K562 (cell line): Measurements from ENCODE around the gene ADORA3. TPM values are rescaled to one million over a fixed set of nuclear protein-coding genes. Genes with fewer than 3 reads are reported as not detected.

ENCODE experiments used
- ARID3B ChIP-seq: fragments of 250-450 bp; sonication (Bioruptor Pico); IDR thresholded peaks from 2 replicates; pipeline ENCODE4 v1.4.0; 2020; ENCODE audit warnings: borderline replicate concordance
- ATF2 ChIP-seq: sonication (generic); formaldehyde crosslinking; IDR thresholded peaks from 2 replicates; pipeline ENCODE4 v1.8.1; 2022; ENCODE audit warnings: missing genetic modification reagents
- CAMTA2 ChIP-seq: fragments of 250-450 bp; sonication (Bioruptor Pico); conservative IDR thresholded peaks from 2 replicates; pipeline ENCODE4 v1.5.1; 2022
- CXXC5 ChIP-seq: fragments of 250-450 bp; sonication (Bioruptor Pico); IDR thresholded peaks from 2 replicates; pipeline ENCODE4 v1.8.0; 2022; ENCODE audit warnings: inconsistent platforms, mild to moderate bottlenecking, moderate library complexity
- DPF2 ChIP-seq: fragments of 450-650 bp; IDR thresholded peaks from 2 replicates; pipeline ENCODE4 v1.6.1; 2016
- E2F1 ChIP-seq: sonication (generic); formaldehyde crosslinking; IDR thresholded peaks from 2 replicates; pipeline ENCODE4 v1.8.1; 2023; ENCODE audit warnings: mild to moderate bottlenecking, missing genetic modification reagents, moderate library complexity
- LEF1 ChIP-seq: fragments of 450-650 bp; IDR thresholded peaks from 2 replicates; pipeline ENCODE4 v1.6.1; 2016; ENCODE audit warnings: mild to moderate bottlenecking
- NCOA1 ChIP-seq: fragments of 450-650 bp; IDR thresholded peaks from 2 replicates; pipeline ENCODE4 v1.6.1; 2016; ENCODE audit warnings: low read depth
- RB1 ChIP-seq: fragments of 450-650 bp; IDR thresholded peaks from 2 replicates; pipeline ENCODE4 v1.6.1; 2017; ENCODE audit warnings: low read depth, mild to moderate bottlenecking
- RFX7 ChIP-seq: fragments of 250-450 bp; sonication (Bioruptor Pico); IDR thresholded peaks from 2 replicates; pipeline ENCODE4 v1.5.1; 2021; ENCODE audit warnings: mild to moderate bottlenecking
- RNF2 ChIP-seq: sonication (generic); IDR thresholded peaks from 2 replicates; pipeline ENCODE4 v1.6.1; 2016
- SAFB ChIP-seq: fragments of 200-400 bp; formaldehyde crosslinking; IDR thresholded peaks from 2 replicates; pipeline ENCODE4 v1.6.1; 2017; ENCODE audit warnings: low read depth, low read length, borderline replicate concordance
- SMARCA5 ChIP-seq: fragments of 450-650 bp; IDR thresholded peaks from 2 replicates; pipeline ENCODE4 v1.6.1; 2016
- SP2 ChIP-seq: IDR thresholded peaks from 2 replicates; pipeline ENCODE4 v1.6.1; 2011; ENCODE audit warnings: mild to moderate bottlenecking, low read depth, low read length, moderate library complexity; ENCODE audit not compliant: poor library complexity, severe bottlenecking; ENCODE audit errors: extremely low read depth
- SRSF1 ChIP-seq: fragments of 200-400 bp; formaldehyde crosslinking; IDR thresholded peaks from 2 replicates; pipeline ENCODE4 v1.6.1; 2017; ENCODE audit warnings: mild to moderate bottlenecking, low read depth, low read length, moderate library complexity
- ZBTB7A ChIP-seq: IDR thresholded peaks from 2 replicates; pipeline ENCODE4 v1.6.1; 2011; ENCODE audit warnings: low read depth, mild to moderate bottlenecking, low read length, moderate library complexity, borderline replicate concordance; ENCODE audit not compliant: control insufficient read depth
- ZNF277 ChIP-seq: fragments of 250-450 bp; sonication (Bioruptor Pico); IDR thresholded peaks from 2 replicates; pipeline ENCODE4 v1.8.0; 2022; ENCODE audit warnings: inconsistent platforms, mild to moderate bottlenecking, moderate library complexity, borderline replicate concordance
- ZNF282 ChIP-seq: sonication (generic); formaldehyde crosslinking; IDR thresholded peaks from 2 replicates; pipeline ENCODE4 v1.8.1; 2023; ENCODE audit warnings: missing genetic modification reagents
- ZNF512 ChIP-seq: IDR thresholded peaks from 2 replicates; pipeline ENCODE4 v1.6.1; 2016; ENCODE audit warnings: missing genetic modification characterization, missing compliant biosample characterization
- ZNF584 ChIP-seq: fragments of 200-800 bp; sonication (Bioruptor generic); IDR thresholded peaks from 2 replicates; pipeline ENCODE4 v1.6.1; 2016; ENCODE audit warnings: low read depth, mild to moderate bottlenecking, missing genetic modification characterization, missing compliant biosample characterization
- ZNF655 ChIP-seq: fragments of 250-450 bp; sonication (Bioruptor Pico); IDR thresholded peaks from 2 replicates; pipeline ENCODE4 v1.5.0; 2021
- ZSCAN29 ChIP-seq: fragments of 450-650 bp; IDR thresholded peaks from 2 replicates; pipeline ENCODE4 v1.6.1; 2017
- polyA plus RNA-seq, 8 experiments: library from polyadenylated mRNA; depleted of rRNA in 4 of 8; stranded (reverse) in 5 of 8; unstranded in 3 of 8; fragments of >200 nt; fragmentation: Nextera tagmentation in 2 of 8; fragmentation: Illumina TruSeq in 1 of 8; extraction: Ambion mirVana in 2 of 8; extraction: Trizol in 1 of 8; gene quantifications; 2 replicates each; pipeline versions ENCODE4 v1.2.1 to v1.2.3, GENCODE V29; 2011 to 2014; ENCODE audit warnings: inconsistent platforms in 1 of 8, missing spikeins in 1 of 8
- total RNA-seq, 7 experiments: library from RNA; depleted of rRNA in 6 of 7; stranded (reverse); fragments of >200 nt in 6 of 7; fragmentation: Illumina TruSeq in 2 of 7; extraction: Trizol in 2 of 7; gene quantifications; 2 replicates each; pipeline versions ENCODE4 v1.2.1 to v1.2.3, GENCODE V29; 2011 to 2021; ENCODE audit warnings: low replicate concordance in 1 of 7

Gene ADORA3
- total and polyA plus RNA-seq, 9 of the 15 experiments (the other 6 are each of a cell fraction or from before 2014, with no cell fraction given), result 0.09 to 0.35 (median 0.16) TPM; not detected in 3

- TF ChIP-seq ZNF584, result no peak
- TF ChIP-seq ZNF282 (CRISPR knock-in tag), result no peak
- TF ChIP-seq SMARCA5, result no peak
- no peak; the same call in 1 of the 2 replicates for TF ChIP-seq DPF2
- no peak for TF ChIP-seq ARID3B
- no peak for TF ChIP-seq SP2
- TF ChIP-seq RFX7 (CRISPR knock-in tag), result no peak
- no peak for TF ChIP-seq ATF2
- TF ChIP-seq ZSCAN29, result no peak
- no peak for TF ChIP-seq CAMTA2 (CRISPR knock-in tag)
- TF ChIP-seq NCOA1, result no peak
- no peak for TF ChIP-seq ZNF512 (tag)
- TF ChIP-seq CXXC5 (CRISPR knock-in tag), result no peak
- TF ChIP-seq ZNF655 (CRISPR knock-in tag), result no peak
- TF ChIP-seq LEF1, result no peak
- TF ChIP-seq E2F1, result 0 out of 2 replicates have a peak, but pooled peaks have one; percentile 19
- no peak for TF ChIP-seq RB1
- no peak for TF ChIP-seq ZBTB7A
- no peak for TF ChIP-seq RNF2
- TF ChIP-seq SAFB, result no peak
- no peak for TF ChIP-seq SRSF1
- TF ChIP-seq ZNF277 (CRISPR knock-in tag), result no peak
These were observed 40.3 kb downstream of the ADORA3 start (continued) for GRCh38 chr1:111463029-111463683.
